CD4-positive, alpha-beta memory T cell (primary cell): ENCODE data around the gene SLC39A11. TPM values are rescaled to one million over a fixed set of nuclear protein-coding genes. Genes with fewer than 3 reads are reported as not detected.

ENCODE experiments used
- CTCF ChIA-PET: fragments of 350-600 bp; sonication (Branson Sonifier 250); formaldehyde crosslinking; loops from one replicate; lab custom pipeline; 2021; ENCODE audit warnings: inconsistent platforms; ENCODE audit not compliant: partially characterized antibody; lab: Charles Lee
- POLR2A ChIA-PET: fragments of 350-600 bp; sonication (Branson Sonifier 250); formaldehyde crosslinking; loops from one replicate; lab custom pipeline; 2021; ENCODE audit not compliant: partially characterized antibody; lab: Charles Lee
- DNase-seq, 5 donors: peaks; one replicate each; pipeline versions ENCODE4 v3.0.0 to v3.0.0-alpha.2; 2020 to 2022; ENCODE audit warnings: mixed read lengths in 1 of 5
- H3K27ac ChIP-seq: one replicate; pipeline ENCODE4 v1.7.0; 2013; ENCODE audit warnings: low read depth, low read length
- H3K27me3 ChIP-seq: 2 replicates; pipeline ENCODE4 v1.7.0; 2013; ENCODE audit warnings: mild to moderate bottlenecking, low read length, moderate library complexity; ENCODE audit not compliant: insufficient read depth
- H3K36me3 ChIP-seq: 2 replicates; pipeline ENCODE4 v1.7.0; 2013; ENCODE audit warnings: mild to moderate bottlenecking, low read length, moderate library complexity; ENCODE audit not compliant: insufficient read depth
- H3K4me1 ChIP-seq: 2 replicates; pipeline ENCODE4 v1.7.0; 2013; ENCODE audit warnings: mild to moderate bottlenecking, low read length, moderate library complexity; ENCODE audit not compliant: insufficient read depth
- H3K4me3 ChIP-seq, 2 donors: one replicate each; pipeline ENCODE4 v1.7.0; 2013; ENCODE audit warnings: low read length in 2 of 2, mild to moderate bottlenecking in 1 of 2
- H3K9me3 ChIP-seq, 2 donors: one replicate each; pipeline ENCODE4 v1.7.0; 2013; ENCODE audit warnings: low read length in 2 of 2, control low read depth in 1 of 2; ENCODE audit not compliant: control insufficient read depth in 1 of 2
- H3K27ac Mint-ChIP-seq, 7 donors: one replicate each; pipeline ENCODE4 v1.8.0; 2020 to 2021; ENCODE audit warnings: mixed read lengths in 7 of 7, mild to moderate bottlenecking in 6 of 7, inconsistent platforms in 3 of 7, moderate library complexity in 3 of 7
- H3K27me3 Mint-ChIP-seq, 2 donors: one replicate each; pipeline ENCODE4 v1.8.0; 2020 to 2021; ENCODE audit warnings: mixed read lengths in 2 of 2
- H3K36me3 Mint-ChIP-seq, 2 donors: one replicate each; pipeline ENCODE4 v1.8.0; 2020 to 2021; ENCODE audit warnings: mixed read lengths in 2 of 2, inconsistent platforms in 1 of 2, mild to moderate bottlenecking in 1 of 2
- H3K4me1 Mint-ChIP-seq, 4 donors: one replicate each; pipeline ENCODE4 v1.8.0; 2020 to 2021; ENCODE audit warnings: mixed read lengths in 4 of 4, mild to moderate bottlenecking in 1 of 4
- H3K4me3 Mint-ChIP-seq, 8 donors: one replicate each; pipeline ENCODE4 v1.8.0; 2020 to 2021; ENCODE audit warnings: mixed read lengths in 8 of 8, mild to moderate bottlenecking in 7 of 8, moderate library complexity in 6 of 8, inconsistent platforms in 3 of 8
- H3K9me3 Mint-ChIP-seq, 8 donors: one replicate each; pipeline ENCODE4 v1.8.0; 2020 to 2021; ENCODE audit warnings: mixed read lengths in 8 of 8, mild to moderate bottlenecking in 5 of 8, inconsistent platforms in 3 of 8, moderate library complexity in 1 of 8
- intact Hi-C: fragments of 100-400 bp; cut with micrococcal nuclease; formaldehyde crosslinking; loops from one replicate; pipeline ENCODE4 v1.15.1; 2023
- polyA plus RNA-seq, 2 donors: library from polyadenylated mRNA; unstranded; fragments of 300-500 nt; fragmentation: Illumina TruSeq; gene quantifications; one replicate each; pipeline ENCODE4 v1.2.3, GENCODE V29; 2021
- total RNA-seq, 2 experiments: library from RNA; stranded (reverse); gene quantifications; one replicate each; pipeline ENCODE4 v1.2.3, GENCODE V29; 2021

The SLC39A11 gene
- total and polyA plus RNA-seq, 4 experiments from 2014 or later: 15.9 to 23.7 (median 20.4) TPM

DNA sequence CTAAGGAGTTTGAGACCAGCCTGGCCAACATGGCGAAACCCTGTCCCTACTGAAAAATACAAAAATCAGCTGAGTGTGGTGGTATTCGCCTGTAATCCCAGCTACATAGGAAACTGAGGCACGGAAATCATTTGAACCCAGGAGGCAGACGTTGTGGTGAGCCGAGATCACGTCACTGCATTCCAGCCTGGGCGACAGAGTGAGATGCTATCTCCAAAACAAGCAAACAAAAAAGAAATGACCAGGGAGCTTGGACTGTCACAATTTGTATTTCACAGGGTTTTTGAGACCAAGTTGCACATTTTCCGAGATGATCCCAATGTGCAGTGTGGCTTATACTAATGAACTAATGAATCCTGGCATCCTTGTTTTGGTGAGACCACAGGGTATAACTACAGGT is 156.5 kb downstream of the SLC39A11 start:
- Mint-ChIP-seq H3K27ac (no peak overlapping the region), H3K4me1 (peaks cover 10 to 17% (median 12%) of the 10 kb centered on the region in 4 donors), H3K27me3 (no peaks in the 10 kb centered on the region), H3K36me3 (peaks cover 7 to 11% of the 10 kb centered on the region in 2 donors), H3K9me3 (no peaks in the 10 kb centered on the region), H3K4me3 (no peak overlapping the region)
- intact Hi-C loops: no loop called here
- Histone ChIP-seq H3K36me3 (no peaks in the 10 kb centered on the region), H3K9me3 (no peaks in the 10 kb centered on the region), H3K4me1 (peaks cover 8% of the 10 kb centered on the region), H3K4me3 (no peak overlapping the region), H3K27ac (no peak overlapping the region), H3K27me3 (no peaks in the 10 kb centered on the region)
- ChIA-PET POLR2A (no interaction called here), CTCF (no interaction called here)
- no peak for DNase-seq

DNA sequence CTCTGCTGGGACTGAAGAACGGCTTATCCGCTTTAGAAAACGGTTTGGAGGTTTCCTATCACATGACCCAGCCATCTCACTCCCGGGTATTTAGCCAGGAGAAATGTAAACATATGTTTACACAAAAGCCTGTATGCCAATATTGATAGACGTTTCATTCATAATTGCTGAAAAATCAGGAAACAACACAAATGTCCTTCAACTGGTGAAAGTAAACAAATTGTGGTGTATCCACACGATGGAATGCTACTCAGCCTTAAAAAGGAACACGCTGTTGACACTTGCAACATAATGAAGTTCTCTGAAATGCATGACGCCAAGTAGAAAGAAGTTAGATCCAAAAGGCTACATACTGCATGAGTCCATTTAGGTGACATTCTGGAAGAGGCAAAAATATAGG is 157.6 kb downstream of the SLC39A11 start:
- Histone ChIP-seq H3K27me3 (no peaks in the 10 kb centered on the region), H3K4me3 (no peak overlapping the region), H3K36me3 (no peaks in the 10 kb centered on the region), H3K27ac (no peak overlapping the region), H3K9me3 (no peaks in the 10 kb centered on the region), H3K4me1 (peaks cover 10% of the 10 kb centered on the region)
- ChIA-PET CTCF (no interaction called here), POLR2A (no interaction called here)
- Mint-ChIP-seq H3K4me3 (no peak overlapping the region), H3K4me1 (peaks cover 13 to 23% (median 18%) of the 10 kb centered on the region in 4 donors), H3K27ac (no peak overlapping the region), H3K27me3 (no peaks in the 10 kb centered on the region), H3K36me3 (peaks cover 6 to 9% of the 10 kb centered on the region in 2 donors), H3K9me3 (no peaks in the 10 kb centered on the region)
- DNase-seq: no peak
- intact Hi-C loops: no loop called here

DNA sequence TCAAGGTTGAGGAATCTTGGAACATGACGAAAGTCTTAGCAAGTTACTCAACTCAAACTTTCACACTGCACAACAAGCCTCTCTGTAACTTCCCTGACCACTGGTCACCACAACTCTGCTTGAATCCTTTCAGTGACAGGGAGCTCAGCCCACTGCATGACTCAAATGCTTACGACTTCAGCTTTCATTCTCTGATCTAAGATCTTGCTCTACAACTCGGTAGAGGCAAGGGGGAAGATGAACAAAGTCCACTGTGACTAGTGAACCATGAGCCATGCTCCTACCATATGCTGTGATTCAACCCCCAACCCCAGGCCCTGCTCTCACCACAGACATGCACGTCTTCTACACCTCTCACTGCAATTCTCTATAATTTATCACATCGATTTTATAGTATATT is 160.9 kb downstream of the SLC39A11 start:
- ChIA-PET POLR2A (no interaction called here), CTCF (interaction anchor here (1.4 kb wide), 1 partner anchor 54 kb away, joined by 3 read pairs; no protein-coding TSS in a partner anchor)
- peaks cover 3 to 4% of the 10 kb centered on the region in 2 donors for H3K36me3 Mint-ChIP-seq
- H3K4me3 Mint-ChIP-seq: no peak overlapping the region
- H3K4me1 Mint-ChIP-seq: peaks cover 13 to 23% (median 18%) of the 10 kb centered on the region in 4 donors
- H3K27me3 Mint-ChIP-seq: no peaks in the 10 kb centered on the region
- Histone ChIP-seq H3K9me3 (no peaks in the 10 kb centered on the region), H3K4me1 (peaks cover 10% of the 10 kb centered on the region), H3K36me3 (no peaks in the 10 kb centered on the region), H3K27ac (no peak overlapping the region), H3K4me3 (no peak overlapping the region), H3K27me3 (no peaks in the 10 kb centered on the region)
- intact Hi-C loops: no loop called here
- peak overlapping the region in 3 of 7 donors; percentile 54 to 79 (median 60) for H3K27ac Mint-ChIP-seq
- no peak for DNase-seq
- H3K9me3 Mint-ChIP-seq: no peaks in the 10 kb centered on the region

DNA sequence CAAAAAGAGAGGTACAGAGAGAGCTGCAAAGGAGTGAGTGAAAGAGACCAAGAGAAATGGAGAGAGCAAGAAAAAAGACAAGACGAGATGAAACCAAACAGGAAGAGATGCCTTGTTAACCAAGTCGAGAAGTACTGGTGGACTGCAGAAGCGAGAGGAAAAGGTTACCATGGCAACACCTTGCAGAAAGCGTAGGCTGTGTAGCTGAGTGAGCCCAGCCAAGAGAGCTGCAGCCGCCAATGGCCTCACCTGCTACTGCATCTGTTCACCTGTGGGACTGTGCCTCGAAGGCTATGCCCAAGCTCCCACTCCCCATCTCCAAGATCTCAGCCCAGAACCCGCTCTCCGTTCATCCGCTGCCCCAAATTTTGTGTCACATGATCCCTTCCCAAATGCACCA is 161.3 kb downstream of the SLC39A11 start:
- H3K4me1 Mint-ChIP-seq: peaks cover 13 to 23% (median 18%) of the 10 kb centered on the region in 4 donors
- POLR2A ChIA-PET: no interaction called here
- Histone ChIP-seq H3K27me3 (no peaks in the 10 kb centered on the region), H3K9me3 (no peaks in the 10 kb centered on the region), H3K4me1 (peaks cover 10% of the 10 kb centered on the region), H3K4me3 (no peak overlapping the region), H3K36me3 (no peaks in the 10 kb centered on the region), H3K27ac (no peak overlapping the region)
- H3K9me3 Mint-ChIP-seq: no peaks in the 10 kb centered on the region
- H3K4me3 Mint-ChIP-seq: peak overlapping the region in 3 of 8 donors; percentile 0 to 16 (median 1)
- H3K36me3 Mint-ChIP-seq: peaks cover 0 to 4% of the 10 kb centered on the region in 2 donors
- intact Hi-C loops: no loop called here
- CTCF ChIA-PET: interaction anchor here (1.4 kb wide), 1 partner anchor 55 kb away, joined by 3 read pairs; no protein-coding TSS in a partner anchor
- no peaks in the 10 kb centered on the region for H3K27me3 Mint-ChIP-seq
- peak overlapping the region in 5 of 7 donors; percentile 9 to 75 (median 42) for H3K27ac Mint-ChIP-seq
- DNase-seq: peak in 1 of 5 donors; percentile 17

DNA sequence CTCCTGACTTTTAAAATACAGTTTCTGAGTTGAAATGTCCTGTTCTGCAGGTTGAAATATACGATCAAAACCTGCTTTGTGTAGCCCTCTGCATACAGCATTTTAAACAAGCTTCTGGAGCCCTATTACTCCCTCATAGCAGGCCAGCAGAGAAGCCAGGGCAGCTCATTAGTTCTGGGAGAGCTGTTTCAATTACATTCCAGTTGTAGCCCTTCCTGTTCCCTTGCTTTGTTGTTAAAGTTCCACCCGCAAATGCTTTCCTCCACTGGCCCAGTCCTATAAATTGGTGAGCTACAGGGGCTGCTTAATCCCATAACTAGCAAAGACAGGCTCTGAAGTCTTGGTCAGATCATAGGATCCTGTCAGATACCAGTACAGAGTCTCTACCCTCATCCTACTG is 162.5 kb downstream of the SLC39A11 start:
- intact Hi-C loops: no loop called here
- Histone ChIP-seq H3K36me3 (no peaks in the 10 kb centered on the region), H3K4me1 (peaks cover 10% of the 10 kb centered on the region), H3K27ac (no peak overlapping the region), H3K4me3 (no peak overlapping the region), H3K9me3 (no peaks in the 10 kb centered on the region), H3K27me3 (no peaks in the 10 kb centered on the region)
- DNase-seq: no peak
- POLR2A ChIA-PET: no interaction called here
- Mint-ChIP-seq H3K36me3 (peaks cover 0 to 7% of the 10 kb centered on the region in 2 donors), H3K27me3 (no peaks in the 10 kb centered on the region), H3K27ac (peak overlapping the region in 1 of 7 donors; percentile 61), H3K9me3 (peaks cover 0 to 1% (median 0%) of the 10 kb centered on the region in 8 donors), H3K4me3 (no peak overlapping the region), H3K4me1 (peaks cover 13 to 23% (median 18%) of the 10 kb centered on the region in 4 donors)
- CTCF ChIA-PET: no interaction called here

DNA sequence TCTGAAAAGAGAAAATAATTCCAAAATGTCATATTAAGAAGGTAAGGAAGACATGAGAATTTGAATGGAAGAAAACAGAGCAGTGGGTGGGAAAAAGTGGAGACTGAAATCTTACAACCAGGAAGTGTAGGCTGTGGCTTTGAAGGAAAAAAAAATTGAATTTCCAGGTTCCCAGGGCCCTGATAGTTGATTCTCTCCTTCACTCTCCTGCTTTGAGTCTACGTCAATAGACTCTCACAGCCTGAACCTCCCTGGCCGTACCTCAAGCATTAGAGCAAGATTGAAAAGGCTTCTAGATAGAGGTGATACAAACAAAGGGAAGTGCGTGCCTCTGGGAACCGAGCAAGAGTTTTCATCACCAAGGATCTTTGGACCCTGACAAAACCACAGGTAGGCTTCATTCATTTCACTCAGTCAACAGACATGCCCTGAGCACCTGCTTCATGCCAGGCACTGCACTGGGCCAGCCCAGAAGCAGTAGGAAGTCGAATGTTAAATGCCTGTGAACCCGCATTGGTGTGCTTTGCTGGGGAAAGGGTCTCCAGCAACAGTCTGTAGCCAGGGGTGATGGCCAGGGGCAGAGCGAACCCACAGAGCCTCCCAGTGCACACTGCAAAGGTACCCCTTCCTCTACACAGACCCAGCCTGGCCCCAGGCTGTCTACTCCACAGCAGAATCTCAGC is 163.9 kb downstream of the SLC39A11 start:
- no peak for DNase-seq
- Histone ChIP-seq H3K4me1 (peaks cover 10% of the 10 kb centered on the region), H3K9me3 (no peaks in the 10 kb centered on the region), H3K36me3 (no peaks in the 10 kb centered on the region), H3K4me3 (no peak overlapping the region), H3K27me3 (no peaks in the 10 kb centered on the region), H3K27ac (no peak overlapping the region)
- ChIA-PET CTCF (no interaction called here), POLR2A (no interaction called here)
- H3K4me3 Mint-ChIP-seq: no peak overlapping the region
- H3K36me3 Mint-ChIP-seq: peaks cover 0 to 5% of the 10 kb centered on the region in 2 donors
- peaks cover 13 to 23% (median 18%) of the 10 kb centered on the region in 4 donors for H3K4me1 Mint-ChIP-seq
- no peak overlapping the region for H3K27ac Mint-ChIP-seq
- H3K27me3 Mint-ChIP-seq: no peaks in the 10 kb centered on the region
- peaks cover 0 to 1% (median 0%) of the 10 kb centered on the region in 8 donors for H3K9me3 Mint-ChIP-seq
- intact Hi-C loops: no loop called here

DNA sequence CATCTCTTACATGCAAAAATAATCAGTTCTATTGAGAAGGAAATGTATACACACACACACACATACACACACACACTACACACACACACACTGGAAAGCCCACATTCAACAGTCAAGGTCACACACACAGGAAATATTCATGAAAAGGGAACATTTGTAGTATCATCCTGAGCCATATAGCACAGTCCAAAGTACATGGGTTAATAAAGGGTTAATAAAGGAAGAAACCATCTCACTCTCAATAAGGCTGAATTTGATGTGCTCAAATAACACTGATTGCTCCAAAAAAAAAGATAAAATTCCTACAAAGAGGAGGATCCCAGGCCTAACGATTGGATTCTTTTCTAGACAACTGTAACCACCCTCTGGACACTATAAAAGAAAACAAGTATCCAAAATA is 164.7 kb downstream of the SLC39A11 start:
- peaks cover 0 to 1% (median 0%) of the 10 kb centered on the region in 8 donors for H3K9me3 Mint-ChIP-seq
- peaks cover 2 to 13% of the 10 kb centered on the region in 2 donors for H3K36me3 Mint-ChIP-seq
- H3K27ac Mint-ChIP-seq: no peak overlapping the region
- intact Hi-C loops: no loop called here
- no peak overlapping the region for H3K4me3 Mint-ChIP-seq
- H3K27me3 ChIP-seq: no peaks in the 10 kb centered on the region
- H3K9me3 ChIP-seq: no peaks in the 10 kb centered on the region
- ChIA-PET POLR2A (no interaction called here), CTCF (no interaction called here)
- no peak overlapping the region for H3K27ac ChIP-seq
- peaks cover 13 to 22% (median 18%) of the 10 kb centered on the region in 4 donors for H3K4me1 Mint-ChIP-seq
- no peaks in the 10 kb centered on the region for H3K27me3 Mint-ChIP-seq
- no peak for DNase-seq
- no peak overlapping the region for H3K4me3 ChIP-seq
- H3K4me1 ChIP-seq: peaks cover 10% of the 10 kb centered on the region
- no peaks in the 10 kb centered on the region for H3K36me3 ChIP-seq
